Non-pigmented ciliary epithelial cell (primary cell): Measurements from ENCODE around the gene MYO7B.

Source experiments
- DNase-seq: peaks from one replicate; pipeline ENCODE4 v3.0.0-alpha.2; 2010; ENCODE audit warnings: low read depth

Gene MYO7B

DNA sequence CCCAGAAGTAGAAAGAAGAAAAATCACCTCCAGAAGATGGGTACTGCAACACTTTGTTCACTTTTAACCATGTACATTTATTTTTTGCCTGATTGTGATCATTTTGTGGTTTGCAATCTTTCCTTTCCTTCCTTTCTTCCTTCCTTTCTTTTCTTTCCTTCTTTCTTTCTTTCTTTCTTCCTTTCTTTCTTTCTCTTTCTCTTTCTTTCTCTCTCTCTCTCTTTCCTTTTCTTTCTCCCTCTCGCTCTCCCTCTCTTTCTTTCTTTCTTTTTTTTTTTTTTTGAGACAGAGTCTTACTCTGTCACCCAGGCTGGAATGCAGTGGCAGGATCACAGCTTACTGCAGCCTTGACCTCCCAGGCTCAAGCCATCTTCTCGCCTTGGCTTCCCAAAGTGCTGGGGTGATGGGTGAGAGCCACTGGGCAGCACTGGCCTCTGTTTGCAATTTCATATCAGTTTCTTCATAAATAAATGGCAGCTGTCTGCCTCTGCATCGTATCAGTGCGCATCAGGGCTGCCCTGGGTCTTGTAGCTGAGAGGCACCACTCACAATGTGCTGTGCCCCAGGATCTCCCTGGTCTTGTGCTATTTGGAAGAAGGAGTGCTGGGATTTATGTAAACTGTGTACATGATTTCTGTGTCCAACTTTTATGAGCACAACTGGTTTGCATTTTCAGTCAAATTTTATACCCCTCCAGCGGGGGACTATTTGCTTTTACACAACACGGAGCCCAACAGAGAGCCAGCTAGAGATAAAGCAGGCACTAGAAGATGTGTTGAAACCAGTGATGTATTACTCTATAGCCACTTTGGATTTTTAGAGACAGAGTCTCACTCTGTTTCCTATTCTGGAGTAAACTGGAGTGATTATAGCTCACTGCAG is 146.7 kb downstream of the MYO7B start:
- no peak for DNase-seq

GRCh38 chr2:127683056-127683455 is 147.6 kb downstream of the MYO7B start:
- DNase-seq, result no peak

DNA sequence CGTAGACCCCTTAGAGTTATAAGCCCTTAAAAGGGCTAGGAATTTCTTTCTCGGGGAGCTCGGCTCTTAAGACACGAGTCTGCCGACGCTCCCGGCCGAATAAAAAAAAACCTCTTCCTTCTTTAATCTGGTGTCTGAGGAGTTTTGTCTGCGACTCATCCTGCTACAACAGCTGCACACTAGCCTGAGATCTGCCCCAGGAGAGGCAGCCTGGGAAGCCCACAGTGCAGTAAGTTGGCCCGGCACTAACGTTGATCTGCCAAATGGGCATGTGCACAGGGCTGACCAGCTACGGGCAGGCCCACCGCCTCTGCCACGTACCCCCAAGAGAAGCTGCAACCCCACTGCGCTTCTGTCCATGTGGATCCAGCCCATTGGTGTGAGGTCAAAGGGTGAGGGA is 148.3 kb downstream of the MYO7B start:
- DNase-seq, result no peak

DNA sequence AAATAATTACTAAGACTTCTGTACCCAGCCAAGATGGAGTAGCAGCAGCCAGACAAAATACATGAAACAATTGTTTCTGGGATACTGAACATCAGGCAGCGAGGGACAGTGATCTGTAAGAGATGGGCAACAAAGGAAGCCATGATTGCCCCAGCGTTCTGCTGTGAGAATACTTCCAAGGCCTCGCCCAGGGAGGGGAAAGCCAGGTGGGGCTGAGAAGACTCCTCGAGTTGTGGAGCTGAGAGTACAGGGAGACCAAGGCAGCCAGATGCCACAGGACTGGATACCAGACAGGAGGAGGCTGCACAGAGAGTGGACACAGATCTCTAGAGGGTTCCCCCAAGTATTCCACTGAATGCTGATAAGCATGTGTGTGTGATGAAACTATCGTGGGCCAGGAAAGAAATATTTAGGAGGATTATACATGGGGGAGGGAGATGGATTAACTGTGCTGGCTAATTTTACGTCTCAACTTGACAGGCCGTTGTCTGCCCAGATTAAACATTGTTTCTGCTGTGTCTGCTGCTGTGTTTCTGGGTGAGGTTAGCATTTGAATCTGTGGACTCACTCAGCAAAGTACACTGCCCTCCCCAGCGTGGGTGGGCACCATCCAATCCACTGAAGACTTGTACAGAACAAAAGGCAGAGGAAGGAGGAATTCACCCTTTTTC is 150.1 kb downstream of the MYO7B start:
- DNase-seq, result no peak
